GM12874 (cell line): Measurements from ENCODE around the gene BRICD5.

ENCODE experiments used
- CTCF ChIP-seq: IDR thresholded peaks from 2 replicates; pipeline ENCODE4 v1.5.1; 2011; ENCODE audit warnings: low read depth, mild to moderate bottlenecking, control low read depth, low read length, moderate library complexity; ENCODE audit not compliant: insufficient read depth

Gene BRICD5

DNA sequence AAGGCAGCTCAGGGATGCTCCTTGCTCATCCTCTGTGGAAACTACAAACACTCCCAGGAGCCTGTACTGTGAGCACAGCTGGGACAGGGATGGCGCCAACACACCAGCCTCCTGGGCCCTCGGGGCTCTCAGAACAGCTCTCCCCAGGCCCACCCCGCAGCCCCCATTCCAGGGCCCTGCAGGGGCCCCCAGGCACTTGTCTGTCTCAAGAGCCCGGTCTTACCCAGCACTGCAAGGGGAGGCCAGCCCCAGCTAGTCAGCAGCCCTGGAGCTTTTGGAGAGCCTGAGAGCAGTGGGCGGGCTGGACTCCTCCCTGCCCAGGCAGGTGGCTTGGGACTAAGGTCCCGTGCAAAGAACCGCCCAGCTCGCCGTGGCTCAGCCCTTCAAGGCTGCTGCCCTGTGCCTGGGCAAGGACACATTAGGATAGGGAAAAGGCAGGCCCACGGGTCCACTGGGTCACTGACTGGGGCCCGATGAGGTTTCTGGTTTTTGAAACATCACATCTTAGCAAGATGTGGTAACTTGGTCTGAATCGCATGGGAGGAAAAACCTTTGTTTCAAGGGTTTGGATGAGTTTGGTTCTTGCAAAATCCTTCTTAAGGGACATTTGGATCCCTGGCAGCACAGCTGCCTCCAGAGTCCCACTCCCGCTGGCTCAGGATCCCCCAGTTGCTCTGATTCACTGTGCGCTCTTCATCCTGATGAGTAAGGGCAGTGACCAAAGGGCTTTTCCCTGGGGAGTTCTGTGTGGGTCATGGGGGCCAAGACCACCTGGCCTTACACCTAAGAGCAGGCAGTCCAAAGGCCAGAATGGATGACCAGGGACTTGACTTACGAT is 28.4 kb upstream of the BRICD5 start:
- no peak for TF ChIP-seq CTCF

DNA sequence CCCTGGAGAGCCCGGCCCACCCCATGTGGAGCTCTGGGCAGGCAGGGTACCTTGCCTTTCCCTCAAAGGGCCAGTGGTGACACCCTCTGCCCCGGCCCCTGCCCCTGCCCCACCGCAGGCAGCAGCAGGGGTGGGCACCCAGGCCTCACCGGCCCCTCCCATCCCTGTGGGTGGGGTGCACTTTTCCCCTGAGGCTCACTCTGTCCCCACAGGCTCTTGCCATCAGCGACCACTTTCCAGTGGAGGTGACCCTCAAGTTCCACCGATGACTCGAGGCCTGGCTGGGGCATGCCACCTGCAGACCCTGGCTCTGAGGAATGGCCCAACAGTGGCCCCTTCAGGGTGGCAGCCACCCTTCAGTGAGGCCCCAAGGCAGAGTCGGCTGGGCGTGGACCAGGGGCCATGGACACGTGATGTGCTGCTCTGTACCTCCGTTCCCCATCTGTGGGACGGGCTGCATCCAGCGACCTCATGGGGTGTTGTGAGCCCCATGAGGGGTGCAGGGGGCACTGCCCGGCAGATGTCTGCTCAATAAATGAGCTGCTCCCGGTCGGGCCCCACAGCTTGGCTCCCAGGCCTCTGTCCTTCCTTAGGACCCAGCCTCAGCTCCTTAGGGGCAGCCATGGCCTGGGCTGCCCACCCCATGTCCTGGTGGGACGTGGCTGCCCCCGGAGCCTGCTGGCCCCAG is 27.6 kb upstream of the BRICD5 start:
- TF ChIP-seq CTCF = no peak

DNA sequence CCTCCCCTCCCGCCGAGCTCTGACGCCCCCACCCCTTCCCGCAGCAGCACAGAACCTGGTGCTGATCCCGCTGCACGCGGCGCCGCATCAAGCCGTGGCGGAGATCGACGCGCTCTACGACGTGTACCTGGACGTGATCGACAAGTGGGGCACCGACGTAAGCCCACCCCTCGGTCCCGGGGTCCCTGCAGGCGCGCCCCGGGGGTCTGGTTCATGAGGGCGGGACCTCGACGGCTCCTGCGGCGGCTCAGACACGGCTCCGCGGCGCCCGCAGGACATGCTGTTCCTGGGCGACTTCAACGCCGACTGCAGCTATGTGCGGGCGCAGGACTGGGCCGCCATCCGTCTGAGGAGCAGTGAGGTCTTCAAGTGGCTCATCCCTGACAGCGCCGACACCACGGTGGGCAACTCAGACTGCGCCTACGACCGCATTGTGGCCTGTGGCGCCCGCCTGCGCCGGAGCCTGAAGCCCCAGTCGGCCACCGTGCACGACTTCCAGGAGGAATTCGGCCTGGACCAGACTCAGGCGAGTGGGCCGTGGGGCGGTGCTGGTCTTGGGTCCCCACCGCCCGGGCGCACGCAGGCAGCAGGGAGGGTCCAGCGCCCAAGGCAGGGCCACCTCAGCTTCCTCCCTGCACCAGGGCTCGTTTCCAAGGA is 27.0 kb upstream of the BRICD5 start:
- TF ChIP-seq CTCF = no peak

DNA sequence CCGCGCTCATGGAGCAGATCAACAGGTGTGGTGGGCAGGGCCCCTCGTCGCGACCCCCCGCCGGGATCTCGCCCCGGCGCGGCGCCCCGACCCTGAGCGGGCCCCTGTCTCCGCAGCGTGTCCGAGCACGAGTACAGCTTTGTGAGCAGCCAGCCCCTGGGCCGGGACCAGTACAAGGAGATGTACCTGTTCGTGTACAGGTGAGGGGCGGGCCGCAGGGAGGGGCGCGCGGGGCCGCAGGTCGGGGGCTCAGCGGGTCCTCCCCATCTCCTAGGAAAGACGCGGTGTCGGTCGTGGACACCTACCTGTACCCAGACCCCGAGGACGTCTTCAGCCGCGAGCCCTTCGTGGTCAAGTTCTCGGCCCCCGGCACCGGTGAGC is 26.4 kb upstream of the BRICD5 start:
- TF ChIP-seq CTCF = no peak

- TF ChIP-seq CTCF = no peak
These were observed 25.9 kb upstream of the BRICD5 start, which contains the start of gene DNASE1L2 for GRCh38 chr16:2236337-2237101. DNASE1L2 (plus strand) TSS chr16:2236444; CDS start chr16:2236817, 373 bp downstream.

- TF ChIP-seq CTCF = no peak
These were observed 25.2 kb upstream of the BRICD5 start for GRCh38 chr16:2235695-2236336.

GRCh38 chr16:2235234-2235651 is 24.6 kb upstream of the BRICD5 start:
- no peak for TF ChIP-seq CTCF
